GM21723 (cell line): ENCODE data around the gene FARP2.
A peak's percentile ranks its signal among the peaks of the same experiment; 100 is the strongest.
"Not testable (repeated sequence)": the region's sequence is repeated elsewhere in the genome, so short reads cannot be mapped to it uniquely, and the experiment has no call there.

Experiments used
- ATAC-seq: cut with Tn5 transposase; IDR thresholded peaks from one replicate; pipeline ENCODE4 v1.9.1; 2021; ENCODE audit warnings: mild to moderate bottlenecking, moderate library complexity; ENCODE audit not compliant: unreplicated experiment

FARP2 gene

GRCh38 chr2:241355983-241356870 lies at the start of gene FARP2:
TSS of gene FARP2 (plus strand) at chr2:241356285. CDS start at chr2:241373108, 16,823 bp downstream.
- peak; percentile 80 for ATAC-seq

GRCh38 chr2:241307055-241307454 lies 49.0 kb upstream of the FARP2 start:
- no peak for ATAC-seq

- ATAC-seq = no peak
Observed at GRCh38 chr2:241308267-241308666, 47.8 kb upstream of the FARP2 start.

- ATAC-seq = no peak
Observed at GRCh38 chr2:241308832-241309500, 47.1 kb upstream of the FARP2 start.

GRCh38 chr2:241309684-241310117 lies 46.4 kb upstream of the FARP2 start:
- ATAC-seq = peak; percentile 52

- ATAC-seq = no peak
Observed at GRCh38 chr2:241310917-241311566, 45.0 kb upstream of the FARP2 start.

GRCh38 chr2:241312082-241312481 lies 44.0 kb upstream of the FARP2 start:
- no peak for ATAC-seq

- ATAC-seq = no peak
Observed at GRCh38 chr2:241313543-241314095, 42.5 kb upstream of the FARP2 start.

GRCh38 chr2:241314226-241315092 lies 41.6 kb upstream of the FARP2 start:
- ATAC-seq = no peak

- ATAC-seq = peak; percentile 73
Observed at GRCh38 chr2:241315093-241315878, 40.8 kb upstream of the FARP2 start, which contains the start of gene HDLBP. TSS of gene HDLBP (minus strand) at chr2:241315672. CDS start at chr2:241266869, 48,803 bp downstream.

GRCh38 chr2:241315879-241316631 lies 40.0 kb upstream of the FARP2 start, which contains the start of gene SEPTIN2:
TSS of gene SEPTIN2 (plus strand) at chr2:241315925. CDS start at chr2:241324233, 8,308 bp downstream.
- peak; percentile 43 for ATAC-seq

GRCh38 chr2:241316825-241317224 lies 39.3 kb upstream of the FARP2 start:
- no peak for ATAC-seq

- no peak for ATAC-seq
Observed at GRCh38 chr2:241317391-241317790, 38.7 kb upstream of the FARP2 start.

GRCh38 chr2:241318830-241319229 lies 37.3 kb upstream of the FARP2 start:
- not testable (repeated sequence) for ATAC-seq

- no peak for ATAC-seq
Observed at GRCh38 chr2:241320394-241320793, 35.7 kb upstream of the FARP2 start.

- ATAC-seq = no peak
Observed at GRCh38 chr2:241321033-241321432, 35.1 kb upstream of the FARP2 start.

- no peak for ATAC-seq
Observed at GRCh38 chr2:241321886-241322285, 34.2 kb upstream of the FARP2 start.

GRCh38 chr2:241323778-241324177 lies 32.3 kb upstream of the FARP2 start:
- no peak for ATAC-seq
